H1 (cell line): ENCODE data around the gene CYP11A1. TPM values are rescaled to one million over a fixed set of nuclear protein-coding genes. Genes with fewer than 3 reads are reported as not detected.

Experiments used
- CBX5 ChIP-seq: fragments of 300-800, 300-1000 bp; sonication (generic); IDR thresholded peaks from 2 replicates; pipeline ENCODE4 v1.7.1; 2016; ENCODE audit warnings: antibody characterized with exemption, low read length, low read depth
- CEBPB ChIP-seq: IDR thresholded peaks from 2 replicates; pipeline ENCODE4 v1.6.1; 2012; ENCODE audit warnings: low read depth, low read length
- GABPA ChIP-seq: IDR thresholded peaks from 2 replicates; pipeline ENCODE4 v1.6.1; 2011; ENCODE audit warnings: mild to moderate bottlenecking, low read length, moderate library complexity, borderline replicate concordance; ENCODE audit not compliant: insufficient read depth
- HDAC2 ChIP-seq, 2 experiments: fragments of 300-600 bp in 1 of 2; sonication (generic) in 1 of 2; IDR thresholded peaks; 2 replicates each; pipeline ENCODE4 v1.6.1; 2011 to 2012; ENCODE audit warnings: low read depth in 2 of 2, low read length in 2 of 2, mild to moderate bottlenecking in 2 of 2, moderate library complexity in 2 of 2, borderline replicate concordance in 1 of 2, inconsistent platforms in 1 of 2
- JUND ChIP-seq: IDR thresholded peaks from 2 replicates; pipeline ENCODE4 v1.6.1; 2011; ENCODE audit warnings: mild to moderate bottlenecking, improper control_type of control experiment, low read length
- KDM5A ChIP-seq: fragments of 200-600 bp; IDR thresholded peaks from 2 replicates; pipeline ENCODE4 v1.7.1; 2012; ENCODE audit warnings: mild to moderate bottlenecking, low read length, inconsistent platforms, mixed read lengths
- PHF8 ChIP-seq: fragments of 200-600 bp; sonication (generic); conservative IDR thresholded peaks from 2 replicates; pipeline ENCODE4 v1.7.1; 2012; ENCODE audit warnings: low read depth, mild to moderate bottlenecking, inconsistent platforms, low read length, moderate library complexity
- POLR2A ChIP-seq, 2 experiments: IDR thresholded peaks; 1 replicate in 1 of 2; 2 replicates in 1 of 2; pipeline ENCODE4 v1.6.1; 2011; ENCODE audit warnings: low read depth in 2 of 2, low read length in 2 of 2, mild to moderate bottlenecking in 2 of 2; ENCODE audit errors: control extremely low read depth in 1 of 2
- POLR2AphosphoS5 ChIP-seq: IDR thresholded peaks from 2 replicates; pipeline ENCODE4 v1.6.1; 2011; ENCODE audit warnings: low read depth, low read length
- RBBP5 ChIP-seq: IDR thresholded peaks from 2 replicates; pipeline ENCODE4 v1.7.1; 2012; ENCODE audit warnings: low read depth, mild to moderate bottlenecking, inconsistent platforms, low read length, moderate library complexity, borderline replicate concordance
- RFX5 ChIP-seq: IDR thresholded peaks from 2 replicates; pipeline ENCODE4 v1.6.1; 2011; ENCODE audit warnings: low read depth, low read length, improper control_type of control experiment, borderline replicate concordance
- SAP30 ChIP-seq: fragments of 300-600 bp; sonication (generic); IDR thresholded peaks from 2 replicates; pipeline ENCODE4 v1.7.1; 2012; ENCODE audit warnings: low read length, moderate library complexity, mild to moderate bottlenecking, inconsistent platforms; ENCODE audit not compliant: insufficient read depth, insufficient replicate concordance
- SP2 ChIP-seq: IDR thresholded peaks from 2 replicates; pipeline ENCODE4 v1.6.1; 2012; ENCODE audit warnings: mild to moderate bottlenecking, low read length, inconsistent platforms
- polyA plus RNA-seq, 7 experiments: library from polyadenylated mRNA; depleted of rRNA in 3 of 7; stranded (reverse) in 5 of 7; unstranded in 2 of 7; fragments of >200 nt in 5 of 7; fragments of 200-250 nt in 2 of 7; gene quantifications; 1 replicate in 5 of 7; 2 replicates in 1 of 7; 4 replicates in 1 of 7; pipeline versions ENCODE4 v1.2.1 to v1.2.3, GENCODE V29; 2011 to 2013; ENCODE audit warnings: missing spikeins in 2 of 7, mixed read lengths in 2 of 7
- total RNA-seq: library from RNA; stranded (reverse); fragmentation: NEBNext Ultra II Directional; extraction: Animal tissue kit (Norgen Biotek cat#: 25700); gene quantifications from 2 replicates; pipeline ENCODE4 v1.2.1, GENCODE V29; 2021
- TF ChIP-seq, protein P1 (sequence below), 3 experiments: IDR thresholded peaks; 1 replicate in 2 of 3; 2 replicates in 1 of 3; pipeline versions ENCODE4 v1.5.1 to v1.6.1; 2011; ENCODE audit warnings: low read length in 3 of 3, mild to moderate bottlenecking in 3 of 3, inconsistent platforms in 2 of 3, low read depth in 1 of 3, moderate library complexity in 1 of 3; ENCODE audit not compliant: insufficient read depth in 1 of 3; ENCODE audit errors: control extremely low read depth in 1 of 3

The CYP11A1 gene
- total and polyA plus RNA-seq, 2 of the 8 experiments (the other 6 are each of a cell fraction or from before 2014, with no cell fraction given), result 1.9 to 7.2 TPM

- TF ChIP-seq, protein P1, sequence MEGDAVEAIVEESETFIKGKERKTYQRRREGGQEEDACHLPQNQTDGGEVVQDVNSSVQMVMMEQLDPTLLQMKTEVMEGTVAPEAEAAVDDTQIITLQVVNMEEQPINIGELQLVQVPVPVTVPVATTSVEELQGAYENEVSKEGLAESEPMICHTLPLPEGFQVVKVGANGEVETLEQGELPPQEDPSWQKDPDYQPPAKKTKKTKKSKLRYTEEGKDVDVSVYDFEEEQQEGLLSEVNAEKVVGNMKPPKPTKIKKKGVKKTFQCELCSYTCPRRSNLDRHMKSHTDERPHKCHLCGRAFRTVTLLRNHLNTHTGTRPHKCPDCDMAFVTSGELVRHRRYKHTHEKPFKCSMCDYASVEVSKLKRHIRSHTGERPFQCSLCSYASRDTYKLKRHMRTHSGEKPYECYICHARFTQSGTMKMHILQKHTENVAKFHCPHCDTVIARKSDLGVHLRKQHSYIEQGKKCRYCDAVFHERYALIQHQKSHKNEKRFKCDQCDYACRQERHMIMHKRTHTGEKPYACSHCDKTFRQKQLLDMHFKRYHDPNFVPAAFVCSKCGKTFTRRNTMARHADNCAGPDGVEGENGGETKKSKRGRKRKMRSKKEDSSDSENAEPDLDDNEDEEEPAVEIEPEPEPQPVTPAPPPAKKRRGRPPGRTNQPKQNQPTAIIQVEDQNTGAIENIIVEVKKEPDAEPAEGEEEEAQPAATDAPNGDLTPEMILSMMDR (IDR thresholded peaks at IDR 0.05; ENCODE audit: control extremely low read depth in 1 of 3, insufficient read depth in 1 of 3, low read depth in 1 of 3, low read length in 3 of 3), result peak; percentile 85 to 93 (median 90)
- TF ChIP-seq CEBPB (no peak), RFX5 (peak; percentile 54; the same call in 1 of the 2 replicates), SP2 (peak; percentile 43; the same call in 1 of the 2 replicates), KDM5A (no peak), CBX5 (no peak), JUND (no peak), PHF8 (peak; percentile 43; the same call in 1 of the 2 replicates), POLR2AphosphoS5 (0 out of 2 replicates have a peak, but pooled peaks have one; percentile 47), POLR2A (IDR thresholded peaks at IDR 0.05; ENCODE audit: control extremely low read depth in 1 of 2, low read depth in 2 of 2, low read length in 2 of 2) (peak in 1 of 2 experiments; percentile 44; a peak in 1 of 3 replicates), HDAC2 (IDR thresholded peaks at IDR 0.05; ENCODE audit: borderline replicate concordance in 1 of 2, low read depth in 2 of 2, low read length in 2 of 2) (no peak), GABPA (no peak), RBBP5 (peak; percentile 47; the same call in 1 of the 2 replicates), SAP30 (no peak)
These were observed 6.5 kb upstream of the CYP11A1 start (continued) for GRCh38 chr15:74373731-74374647.
